ENCODE measurements around the gene SMIM22.
A peak's percentile ranks its signal among the peaks of the same experiment; 100 is the strongest.

SMIM22 gene

GRCh38 chr16:4795181-4795827 lies at the start of gene SMIM22:
Gene SMIM22 (plus strand): TSS chr16:4795369. CDS start chr16:4795735, 366 bp downstream.
- no peak for DNase-seq (ENCODE audit: low read depth)

- no peak for DNase-seq (ENCODE audit: low read depth)
These were observed 49.0 kb upstream of the SMIM22 start for GRCh38 chr16:4746215-4746614.

GRCh38 chr16:4746991-4747574 lies 48.1 kb upstream of the SMIM22 start:
- DNase-seq (ENCODE audit: low read depth) = no peak

GRCh38 chr16:4747906-4748681 lies 47.1 kb upstream of the SMIM22 start:
- DNase-seq (ENCODE audit: low read depth) = no peak

GRCh38 chr16:4748682-4749411 lies 46.3 kb upstream of the SMIM22 start:
- DNase-seq (ENCODE audit: low read depth) = no peak

GRCh38 chr16:4749700-4750257 lies 45.4 kb upstream of the SMIM22 start:
- no peak for DNase-seq (ENCODE audit: low read depth)

- no peak for DNase-seq (ENCODE audit: low read depth)
These were observed 44.3 kb upstream of the SMIM22 start for GRCh38 chr16:4750896-4751295.

- no peak for DNase-seq (ENCODE audit: low read depth)
These were observed 42.6 kb upstream of the SMIM22 start for GRCh38 chr16:4752351-4753100.

- DNase-seq (ENCODE audit: low read depth) = no peak
These were observed 41.9 kb upstream of the SMIM22 start for GRCh38 chr16:4753227-4753626.

GRCh38 chr16:4754865-4755264 lies 40.3 kb upstream of the SMIM22 start:
- DNase-seq (ENCODE audit: low read depth) = no peak

- DNase-seq (ENCODE audit: low read depth) = no peak
These were observed 39.5 kb upstream of the SMIM22 start for GRCh38 chr16:4755687-4756086.

GRCh38 chr16:4760221-4760910 lies 34.8 kb upstream of the SMIM22 start:
- DNase-seq (ENCODE audit: low read depth) = no peak

- DNase-seq (ENCODE audit: low read depth) = no peak
These were observed 33.0 kb upstream of the SMIM22 start for GRCh38 chr16:4762205-4762604.

GRCh38 chr16:4763791-4764190 lies 31.4 kb upstream of the SMIM22 start:
- no peak for DNase-seq (ENCODE audit: low read depth)

GRCh38 chr16:4765511-4766474 lies 29.4 kb upstream of the SMIM22 start:
- no peak for DNase-seq (ENCODE audit: low read depth)

- DNase-seq (ENCODE audit: low read depth) = peak; percentile 76
These were observed 28.1 kb upstream of the SMIM22 start, which contains the start of gene ZNF500 for GRCh38 chr16:4766875-4767628. Gene ZNF500 (minus strand): TSS chr16:4767162. CDS start chr16:4765978, 1,184 bp downstream.

- peak; percentile 25 for DNase-seq (ENCODE audit: low read depth)
These were observed 27.2 kb upstream of the SMIM22 start for GRCh38 chr16:4767872-4768548.
